HepG2 (cell line): ENCODE results near the gene VWA7. TPM values are rescaled to one million over a fixed set of nuclear protein-coding genes. Genes with fewer than 3 reads are reported as not detected.
A peak's percentile ranks its signal among the peaks of the same experiment; 100 is the strongest.

Experiments
- HCFC1 ChIP-seq: fragments of 150-350 bp; IDR thresholded peaks from 2 replicates; pipeline ENCODE4 v1.6.1; 2014; ENCODE audit warnings: low read depth, low read length
- MIXL1 ChIP-seq: IDR thresholded peaks from 2 replicates; pipeline ENCODE4 v1.6.1; 2016
- MYC ChIP-seq: sonication (generic); formaldehyde crosslinking; IDR thresholded peaks from 2 replicates; pipeline ENCODE4 v1.9.0; 2021; ENCODE audit warnings: missing genetic modification reagents, borderline replicate concordance
- PITX1 ChIP-seq: sonication (generic); formaldehyde crosslinking; IDR thresholded peaks from 2 replicates; pipeline ENCODE4 v1.5.1; 2020; ENCODE audit warnings: mild to moderate bottlenecking, missing genetic modification reagents
- SNAI1 ChIP-seq: sonication (generic); formaldehyde crosslinking; IDR thresholded peaks from 2 replicates; pipeline ENCODE4 v1.5.0; 2020; ENCODE audit warnings: mild to moderate bottlenecking, missing genetic modification reagents, borderline replicate concordance
- SNAPC2 ChIP-seq: sonication (generic); formaldehyde crosslinking; IDR thresholded peaks from 2 replicates; pipeline ENCODE4 v1.8.1; 2022; ENCODE audit warnings: mild to moderate bottlenecking, missing genetic modification reagents
- TBX3 ChIP-seq: fragments of 450-650 bp; IDR thresholded peaks from 2 replicates; pipeline ENCODE4 v1.6.1; 2017; ENCODE audit warnings: antibody characterized with exemption, mild to moderate bottlenecking, inconsistent platforms, borderline replicate concordance
- ZNF253 ChIP-seq: sonication (generic); formaldehyde crosslinking; IDR thresholded peaks from 2 replicates; pipeline ENCODE4 v1.8.0; 2022; ENCODE audit warnings: mild to moderate bottlenecking, missing genetic modification reagents, borderline replicate concordance
- ZNF619 ChIP-seq: sonication (generic); formaldehyde crosslinking; IDR thresholded peaks from 2 replicates; pipeline ENCODE4 v1.4.0; 2020; ENCODE audit warnings: mild to moderate bottlenecking, missing genetic modification reagents
- polyA plus RNA-seq, 8 experiments: library from polyadenylated mRNA; depleted of rRNA in 3 of 8; stranded (reverse) in 7 of 8; unstranded in 1 of 8; fragments of >200 nt; fragmentation: Illumina TruSeq in 4 of 8; extraction: Trizol in 4 of 8; gene quantifications; 2 replicates each; pipeline versions ENCODE4 v1.2.1 to v1.2.3, GENCODE V29; 2011 to 2016; ENCODE audit warnings: low read depth in 4 of 8, missing spikeins in 1 of 8, mixed read lengths in 1 of 8; ENCODE audit not compliant: insufficient read depth in 1 of 8
- total RNA-seq, 5 experiments: library from RNA; depleted of rRNA; stranded (reverse); fragments of >200 nt; fragmentation: Illumina TruSeq; extraction: Trizol; gene quantifications; 2 replicates each; pipeline ENCODE4 v1.2.3, GENCODE V29; 2016; ENCODE audit warnings: low read depth in 1 of 5
- TF ChIP-seq, protein P1 (sequence below): IDR thresholded peaks from 2 replicates; pipeline ENCODE4 v1.6.1; 2016; ENCODE audit warnings: low read depth, missing genetic modification reagents, missing compliant biosample characterization
- TF ChIP-seq, protein P2 (sequence below): sonication (generic); formaldehyde crosslinking; IDR thresholded peaks from 2 replicates; pipeline ENCODE4 v1.4.0; 2020; ENCODE audit warnings: mild to moderate bottlenecking, missing genetic modification reagents
- TF ChIP-seq, protein P3 (sequence below): IDR thresholded peaks from 2 replicates; pipeline ENCODE4 v1.6.1; 2016; ENCODE audit warnings: low read depth, borderline replicate concordance
- TF ChIP-seq, protein P4 (sequence below): sonication (generic); formaldehyde crosslinking; IDR thresholded peaks from 2 replicates; pipeline ENCODE4 v1.4.0; 2020; ENCODE audit warnings: missing genetic modification reagents; ENCODE audit errors: not compliant biosample characterization
- TF ChIP-seq, protein P5 (sequence below): sonication (generic); formaldehyde crosslinking; IDR thresholded peaks from 2 replicates; pipeline ENCODE4 v1.5.0; 2020; ENCODE audit warnings: mild to moderate bottlenecking, missing genetic modification reagents
- TF ChIP-seq, protein P6 (sequence below): sonication (generic); formaldehyde crosslinking; conservative IDR thresholded peaks from 2 replicates; pipeline ENCODE4 v1.4.0; 2020; ENCODE audit warnings: missing genetic modification reagents

Gene VWA7
- total and polyA plus RNA-seq, 2 of the 13 experiments (the other 11 are each of a cell fraction or from before 2014, with no cell fraction given): 0.86 to 3.3 TPM

DNA sequence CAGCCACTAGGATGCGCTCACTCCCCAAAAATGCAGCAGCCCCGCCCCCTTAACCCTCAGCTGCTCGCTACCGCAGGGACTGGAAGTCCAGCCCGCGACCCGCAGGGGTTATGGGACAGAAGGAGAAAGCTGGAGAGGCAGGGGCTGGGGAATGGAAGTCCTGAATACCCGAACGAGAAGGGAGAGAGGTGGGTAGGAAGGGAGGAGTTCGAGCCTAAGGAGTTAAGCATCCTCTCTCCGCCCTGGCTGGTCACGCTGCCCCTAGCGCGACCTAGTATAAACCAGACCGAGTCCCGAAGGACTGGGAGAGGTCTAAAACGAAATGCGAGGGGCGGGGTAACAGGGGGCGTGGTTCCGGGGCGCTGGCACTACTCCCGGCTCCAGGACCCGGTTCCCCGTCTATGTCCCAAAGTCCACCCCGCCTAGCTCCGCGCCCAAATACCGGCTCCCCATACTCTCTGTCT lies 47.6 kb downstream of the VWA7 start (continued):
- TF ChIP-seq, protein P1, sequence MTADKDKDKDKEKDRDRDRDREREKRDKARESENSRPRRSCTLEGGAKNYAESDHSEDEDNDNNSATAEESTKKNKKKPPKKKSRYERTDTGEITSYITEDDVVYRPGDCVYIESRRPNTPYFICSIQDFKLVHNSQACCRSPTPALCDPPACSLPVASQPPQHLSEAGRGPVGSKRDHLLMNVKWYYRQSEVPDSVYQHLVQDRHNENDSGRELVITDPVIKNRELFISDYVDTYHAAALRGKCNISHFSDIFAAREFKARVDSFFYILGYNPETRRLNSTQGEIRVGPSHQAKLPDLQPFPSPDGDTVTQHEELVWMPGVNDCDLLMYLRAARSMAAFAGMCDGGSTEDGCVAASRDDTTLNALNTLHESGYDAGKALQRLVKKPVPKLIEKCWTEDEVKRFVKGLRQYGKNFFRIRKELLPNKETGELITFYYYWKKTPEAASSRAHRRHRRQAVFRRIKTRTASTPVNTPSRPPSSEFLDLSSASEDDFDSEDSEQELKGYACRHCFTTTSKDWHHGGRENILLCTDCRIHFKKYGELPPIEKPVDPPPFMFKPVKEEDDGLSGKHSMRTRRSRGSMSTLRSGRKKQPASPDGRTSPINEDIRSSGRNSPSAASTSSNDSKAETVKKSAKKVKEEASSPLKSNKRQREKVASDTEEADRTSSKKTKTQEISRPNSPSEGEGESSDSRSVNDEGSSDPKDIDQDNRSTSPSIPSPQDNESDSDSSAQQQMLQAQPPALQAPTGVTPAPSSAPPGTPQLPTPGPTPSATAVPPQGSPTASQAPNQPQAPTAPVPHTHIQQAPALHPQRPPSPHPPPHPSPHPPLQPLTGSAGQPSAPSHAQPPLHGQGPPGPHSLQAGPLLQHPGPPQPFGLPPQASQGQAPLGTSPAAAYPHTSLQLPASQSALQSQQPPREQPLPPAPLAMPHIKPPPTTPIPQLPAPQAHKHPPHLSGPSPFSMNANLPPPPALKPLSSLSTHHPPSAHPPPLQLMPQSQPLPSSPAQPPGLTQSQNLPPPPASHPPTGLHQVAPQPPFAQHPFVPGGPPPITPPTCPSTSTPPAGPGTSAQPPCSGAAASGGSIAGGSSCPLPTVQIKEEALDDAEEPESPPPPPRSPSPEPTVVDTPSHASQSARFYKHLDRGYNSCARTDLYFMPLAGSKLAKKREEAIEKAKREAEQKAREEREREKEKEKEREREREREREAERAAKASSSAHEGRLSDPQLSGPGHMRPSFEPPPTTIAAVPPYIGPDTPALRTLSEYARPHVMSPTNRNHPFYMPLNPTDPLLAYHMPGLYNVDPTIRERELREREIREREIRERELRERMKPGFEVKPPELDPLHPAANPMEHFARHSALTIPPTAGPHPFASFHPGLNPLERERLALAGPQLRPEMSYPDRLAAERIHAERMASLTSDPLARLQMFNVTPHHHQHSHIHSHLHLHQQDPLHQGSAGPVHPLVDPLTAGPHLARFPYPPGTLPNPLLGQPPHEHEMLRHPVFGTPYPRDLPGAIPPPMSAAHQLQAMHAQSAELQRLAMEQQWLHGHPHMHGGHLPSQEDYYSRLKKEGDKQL (CRISPR knock-in tag): peak; percentile 41; the same call in 1 of the 2 replicates
- TF ChIP-seq SNAPC2 (CRISPR knock-in tag) (0 out of 2 replicates have a peak, but pooled peaks have one; percentile 33), ZNF253 (CRISPR knock-in tag) (no peak), ZNF619 (no peak), HCFC1 (0 out of 2 replicates have a peak, but pooled peaks have one; percentile 10), SNAI1 (CRISPR knock-in tag) (no peak), MIXL1 (CRISPR knock-in tag) (no peak), TBX3 (no peak), PITX1 (CRISPR knock-in tag) (peak; percentile 43; the same call in 1 of the 2 replicates), MYC (CRISPR knock-in tag) (peak; percentile 72)
- TF ChIP-seq, protein P2, sequence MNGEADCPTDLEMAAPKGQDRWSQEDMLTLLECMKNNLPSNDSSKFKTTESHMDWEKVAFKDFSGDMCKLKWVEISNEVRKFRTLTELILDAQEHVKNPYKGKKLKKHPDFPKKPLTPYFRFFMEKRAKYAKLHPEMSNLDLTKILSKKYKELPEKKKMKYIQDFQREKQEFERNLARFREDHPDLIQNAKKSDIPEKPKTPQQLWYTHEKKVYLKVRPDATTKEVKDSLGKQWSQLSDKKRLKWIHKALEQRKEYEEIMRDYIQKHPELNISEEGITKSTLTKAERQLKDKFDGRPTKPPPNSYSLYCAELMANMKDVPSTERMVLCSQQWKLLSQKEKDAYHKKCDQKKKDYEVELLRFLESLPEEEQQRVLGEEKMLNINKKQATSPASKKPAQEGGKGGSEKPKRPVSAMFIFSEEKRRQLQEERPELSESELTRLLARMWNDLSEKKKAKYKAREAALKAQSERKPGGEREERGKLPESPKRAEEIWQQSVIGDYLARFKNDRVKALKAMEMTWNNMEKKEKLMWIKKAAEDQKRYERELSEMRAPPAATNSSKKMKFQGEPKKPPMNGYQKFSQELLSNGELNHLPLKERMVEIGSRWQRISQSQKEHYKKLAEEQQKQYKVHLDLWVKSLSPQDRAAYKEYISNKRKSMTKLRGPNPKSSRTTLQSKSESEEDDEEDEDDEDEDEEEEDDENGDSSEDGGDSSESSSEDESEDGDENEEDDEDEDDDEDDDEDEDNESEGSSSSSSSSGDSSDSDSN (CRISPR knock-in tag): peak; percentile 66
- TF ChIP-seq, protein P3, sequence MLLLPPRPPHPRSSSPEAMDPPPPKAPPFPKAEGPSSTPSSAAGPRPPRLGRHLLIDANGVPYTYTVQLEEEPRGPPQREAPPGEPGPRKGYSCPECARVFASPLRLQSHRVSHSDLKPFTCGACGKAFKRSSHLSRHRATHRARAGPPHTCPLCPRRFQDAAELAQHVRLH (CRISPR knock-in tag): no peak; the same call in 1 of the 2 replicates
- TF ChIP-seq, protein P4, sequence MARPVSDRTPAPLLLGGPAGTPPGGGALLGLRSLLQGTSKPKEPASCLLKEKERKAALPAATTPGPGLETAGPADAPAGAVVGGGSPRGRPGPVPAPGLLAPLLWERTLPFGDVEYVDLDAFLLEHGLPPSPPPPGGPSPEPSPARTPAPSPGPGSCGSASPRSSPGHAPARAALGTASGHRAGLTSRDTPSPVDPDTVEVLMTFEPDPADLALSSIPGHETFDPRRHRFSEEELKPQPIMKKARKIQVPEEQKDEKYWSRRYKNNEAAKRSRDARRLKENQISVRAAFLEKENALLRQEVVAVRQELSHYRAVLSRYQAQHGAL (CRISPR knock-in tag): peak; percentile 15
- TF ChIP-seq, protein P5, sequence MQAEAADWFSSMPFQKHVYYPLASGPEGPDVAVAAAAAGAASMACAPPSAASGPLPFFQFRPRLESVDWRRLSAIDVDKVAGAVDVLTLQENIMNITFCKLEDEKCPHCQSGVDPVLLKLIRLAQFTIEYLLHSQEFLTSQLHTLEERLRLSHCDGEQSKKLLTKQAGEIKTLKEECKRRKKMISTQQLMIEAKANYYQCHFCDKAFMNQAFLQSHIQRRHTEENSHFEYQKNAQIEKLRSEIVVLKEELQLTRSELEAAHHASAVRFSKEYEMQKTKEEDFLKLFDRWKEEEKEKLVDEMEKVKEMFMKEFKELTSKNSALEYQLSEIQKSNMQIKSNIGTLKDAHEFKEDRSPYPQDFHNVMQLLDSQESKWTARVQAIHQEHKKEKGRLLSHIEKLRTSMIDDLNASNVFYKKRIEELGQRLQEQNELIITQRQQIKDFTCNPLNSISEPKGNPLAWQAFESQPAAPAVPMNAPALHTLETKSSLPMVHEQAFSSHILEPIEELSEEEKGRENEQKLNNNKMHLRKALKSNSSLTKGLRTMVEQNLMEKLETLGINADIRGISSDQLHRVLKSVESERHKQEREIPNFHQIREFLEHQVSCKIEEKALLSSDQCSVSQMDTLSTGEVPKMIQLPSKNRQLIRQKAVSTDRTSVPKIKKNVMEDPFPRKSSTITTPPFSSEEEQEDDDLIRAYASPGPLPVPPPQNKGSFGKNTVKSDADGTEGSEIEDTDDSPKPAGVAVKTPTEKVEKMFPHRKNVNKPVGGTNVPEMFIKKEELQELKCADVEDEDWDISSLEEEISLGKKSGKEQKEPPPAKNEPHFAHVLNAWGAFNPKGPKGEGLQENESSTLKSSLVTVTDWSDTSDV (CRISPR knock-in tag): no peak
- TF ChIP-seq, protein P6, sequence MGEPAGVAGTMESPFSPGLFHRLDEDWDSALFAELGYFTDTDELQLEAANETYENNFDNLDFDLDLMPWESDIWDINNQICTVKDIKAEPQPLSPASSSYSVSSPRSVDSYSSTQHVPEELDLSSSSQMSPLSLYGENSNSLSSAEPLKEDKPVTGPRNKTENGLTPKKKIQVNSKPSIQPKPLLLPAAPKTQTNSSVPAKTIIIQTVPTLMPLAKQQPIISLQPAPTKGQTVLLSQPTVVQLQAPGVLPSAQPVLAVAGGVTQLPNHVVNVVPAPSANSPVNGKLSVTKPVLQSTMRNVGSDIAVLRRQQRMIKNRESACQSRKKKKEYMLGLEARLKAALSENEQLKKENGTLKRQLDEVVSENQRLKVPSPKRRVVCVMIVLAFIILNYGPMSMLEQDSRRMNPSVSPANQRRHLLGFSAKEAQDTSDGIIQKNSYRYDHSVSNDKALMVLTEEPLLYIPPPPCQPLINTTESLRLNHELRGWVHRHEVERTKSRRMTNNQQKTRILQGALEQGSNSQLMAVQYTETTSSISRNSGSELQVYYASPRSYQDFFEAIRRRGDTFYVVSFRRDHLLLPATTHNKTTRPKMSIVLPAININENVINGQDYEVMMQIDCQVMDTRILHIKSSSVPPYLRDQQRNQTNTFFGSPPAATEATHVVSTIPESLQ: no peak
